Sigmoid colon (tissue), 7 donors: ENCODE data around the gene ZNF484. TPM values are rescaled to one million over a fixed set of nuclear protein-coding genes. Genes with fewer than 3 reads are reported as not detected.
"Not testable (repeated sequence)": the region's sequence is repeated elsewhere in the genome, so short reads cannot be mapped to it uniquely, and the experiment has no call there.

Source experiments
- DNase-seq: peaks from one replicate; pipeline ENCODE4 v3.0.0-alpha.2; 2019
- H3K27ac ChIP-seq, 4 donors: fragments of 200-600 bp; sonication (generic); one replicate each; pipeline ENCODE4 v1.5.1; 2016 to 2019; ENCODE audit warnings: mild to moderate bottlenecking in 1 of 4
- H3K27me3 ChIP-seq, 3 donors: fragments of 200-600 bp; sonication (generic); one replicate each; pipeline ENCODE4 v1.5.1; 2019; ENCODE audit warnings: mild to moderate bottlenecking in 1 of 3
- H3K36me3 ChIP-seq, 4 donors: fragments of 200-600 bp; sonication (generic); one replicate each; pipeline ENCODE4 v1.5.1; 2016 to 2019
- H3K4me1 ChIP-seq, 4 donors: fragments of 200-600 bp; sonication (generic); one replicate each; pipeline ENCODE4 v1.5.1; 2017 to 2019
- H3K4me3 ChIP-seq, 4 donors: fragments of 200-600 bp; sonication (generic); one replicate each; pipeline ENCODE4 v1.5.1; 2017 to 2019; ENCODE audit warnings: mild to moderate bottlenecking in 2 of 4, moderate library complexity in 1 of 4
- H3K9me3 ChIP-seq, 4 donors: fragments of 200-600 bp in 3 of 4; sonication (generic) in 3 of 4; one replicate each; pipeline versions ENCODE4 v1.5.1 to v1.6.1; 2013 to 2019
- CTCF ChIP-seq, 4 experiments: fragments of 450-650 bp in 3 of 4; fragments of 200-600 bp in 1 of 4; IDR thresholded peaks; one replicate each; pipeline ENCODE4 v1.5.1; 2016 to 2019; ENCODE audit warnings: antibody characterized with exemption in 4 of 4, mild to moderate bottlenecking in 3 of 4, moderate library complexity in 2 of 4
- EP300 ChIP-seq, 4 donors: sonication (generic); formaldehyde crosslinking; IDR thresholded peaks; one replicate each; pipeline ENCODE4 v1.6.1; 2017; ENCODE audit warnings: antibody characterized with exemption in 4 of 4
- POLR2A ChIP-seq, 2 donors: fragments of 450-650 bp; IDR thresholded peaks; one replicate each; pipeline ENCODE4 v1.6.1; 2016; ENCODE audit warnings: antibody characterized with exemption in 2 of 2, mild to moderate bottlenecking in 2 of 2, moderate library complexity in 2 of 2
- POLR2AphosphoS5 ChIP-seq, 4 donors: sonication (generic); formaldehyde crosslinking; IDR thresholded peaks; one replicate each; pipeline ENCODE4 v1.6.1; 2017; ENCODE audit warnings: antibody characterized with exemption in 4 of 4
- WGBS, 2 donors: extraction: QIAGEN DNeasy Blood & Tissue Kit; methylation state at CpG; one replicate each; pipeline ENCODE4 v1.1.7; 2013; 5-methylcytosine and 5-hydroxymethylcytosine counted together
- intact Hi-C: fragments of 100-400 bp; cut with DNase I; formaldehyde crosslinking; loops from one replicate; pipeline ENCODE4 v1.15.1; 2023
- polyA plus RNA-seq, 3 donors: library from polyadenylated mRNA; stranded (reverse); fragments of 200-250 nt; gene quantifications; one replicate each; pipeline ENCODE4 v1.2.3, GENCODE V29; 2013
- total RNA-seq, 4 donors: library from RNA; depleted of rRNA; stranded (reverse); fragments of >200 nt; gene quantifications; one replicate each; pipeline ENCODE4 v1.1.0, GENCODE V29; 2016
- donor health status: healthy with polysubstance abuse.
- donor health status: Bipolar disorder and iron deficiency.
- donor health status: healthy.

Gene ZNF484
- total and polyA plus RNA-seq, 7 donors = 0.60 to 21.6 (median 11.2) TPM

GRCh38 chr9:92890761-92891160, 12.9 kb upstream of the ZNF484 start:
- H3K9me3 ChIP-seq = no peaks in the 10 kb centered on the region
- H3K27me3 ChIP-seq = no peaks in the 10 kb centered on the region
- DNase-seq = no peak
- no peaks in the 10 kb centered on the region for H3K4me1 ChIP-seq
- H3K27ac ChIP-seq = no peak overlapping the region
- no peaks in the 10 kb centered on the region for H3K36me3 ChIP-seq
- intact Hi-C loops = no loop called here
- H3K4me3 ChIP-seq = no peak overlapping the region
- TF ChIP-seq POLR2A (IDR thresholded peaks at IDR 0.05) (no peak), EP300 (IDR thresholded peaks at IDR 0.05) (no peak), CTCF (IDR thresholded peaks at IDR 0.05) (no peak), POLR2AphosphoS5 (IDR thresholded peaks at IDR 0.05) (no peak)
- 90 to 98% methylated on average over 2 of the region's 2 CpGs for WGBS, 2 donors

DNA sequence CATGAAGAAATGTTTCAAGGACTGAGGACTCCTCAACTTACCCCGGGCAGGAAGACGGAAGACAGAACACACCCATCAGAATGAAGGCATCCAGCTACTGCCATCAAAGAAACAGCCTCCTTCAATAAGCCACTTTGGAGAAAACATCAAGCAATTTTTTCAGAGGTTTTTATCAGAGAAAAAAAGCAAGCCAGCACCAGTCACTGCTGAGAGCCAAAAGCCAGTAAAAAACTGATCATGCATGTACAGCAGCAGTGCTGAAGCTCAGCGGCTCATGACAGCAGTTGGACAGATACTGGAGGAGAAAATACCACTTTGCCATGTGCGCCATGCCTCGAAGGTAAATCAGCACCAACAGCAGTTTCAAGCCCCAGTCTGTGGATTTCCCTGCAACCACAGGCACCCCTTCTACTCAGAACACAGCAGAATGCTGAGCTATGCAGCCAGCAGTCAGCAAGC, 10.1 kb upstream of the ZNF484 start:
- intact Hi-C loops = no loop called here
- Histone ChIP-seq H3K27ac (no peak overlapping the region), H3K4me1 (no peaks in the 10 kb centered on the region), H3K36me3 (no peaks in the 10 kb centered on the region), H3K9me3 (no peaks in the 10 kb centered on the region), H3K27me3 (no peaks in the 10 kb centered on the region), H3K4me3 (no peak overlapping the region)
- WGBS, 2 donors = 61 to 86% methylated on average over 5 of the region's 5 CpGs
- no peak for TF ChIP-seq POLR2AphosphoS5 (IDR thresholded peaks at IDR 0.05)
- TF ChIP-seq CTCF (IDR thresholded peaks at IDR 0.05) = no peak
- TF ChIP-seq EP300 (IDR thresholded peaks at IDR 0.05) = no peak
- no peak for TF ChIP-seq POLR2A (IDR thresholded peaks at IDR 0.05)
- no peak for DNase-seq

GRCh38 chr9:92886846-92887610, 9.2 kb upstream of the ZNF484 start:
- H3K27me3 ChIP-seq, H3K9me3 ChIP-seq, H3K4me1 ChIP-seq, H3K4me3 ChIP-seq, H3K36me3 ChIP-seq, intact Hi-C loops, H3K27ac ChIP-seq, DNase-seq: not testable (repeated sequence)
- WGBS, 2 donors = 63 to 74% methylated on average over 8 of the region's 8 CpGs

DNA sequence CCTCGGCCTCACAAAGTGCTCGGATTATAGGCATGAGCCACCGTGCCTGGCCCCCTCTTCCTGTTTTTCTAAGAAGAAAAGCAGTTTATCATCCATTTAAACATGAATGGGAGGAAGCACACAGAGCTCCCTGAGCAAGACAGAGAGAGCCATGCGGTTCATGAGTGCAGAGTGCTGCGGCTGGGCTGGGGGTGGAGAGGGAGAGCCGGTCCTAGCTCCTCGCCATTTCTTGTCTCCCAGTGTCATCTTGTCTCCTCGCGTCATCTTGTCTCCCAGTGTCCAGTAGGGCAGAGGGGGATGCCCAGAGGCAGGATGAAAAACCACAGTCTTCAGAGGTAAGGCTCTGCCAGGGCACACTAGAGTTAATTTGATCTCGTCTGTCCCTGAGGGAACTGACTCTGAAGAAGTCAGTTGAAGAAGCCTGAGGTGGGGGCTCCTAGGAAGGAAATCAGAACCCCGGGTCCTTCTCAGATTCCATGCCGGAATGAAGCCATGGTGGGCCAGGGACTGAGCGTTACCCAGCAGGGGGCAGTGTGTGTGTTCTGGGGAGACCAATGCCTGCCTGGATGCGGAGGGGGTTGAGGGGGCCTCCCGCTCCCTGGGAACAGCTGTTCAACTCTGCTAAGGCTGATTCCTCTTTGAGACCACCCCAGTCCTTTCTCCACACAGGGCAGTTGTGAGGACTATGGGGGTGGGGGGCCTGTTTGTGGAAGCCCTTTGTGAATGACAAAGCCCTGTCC, 6.0 kb upstream of the ZNF484 start:
- DNase-seq, H3K4me1 ChIP-seq, intact Hi-C loops, H3K4me3 ChIP-seq, H3K9me3 ChIP-seq, H3K27me3 ChIP-seq, H3K27ac ChIP-seq, H3K36me3 ChIP-seq: not testable (repeated sequence)
- 81 to 91% methylated on average over 15 of the region's 15 CpGs for WGBS, 2 donors

- Histone ChIP-seq H3K27ac (no peak overlapping the region), H3K4me1 (no peaks in the 10 kb centered on the region), H3K4me3 (no peak overlapping the region), H3K27me3 (no peaks in the 10 kb centered on the region), H3K36me3 (no peaks in the 10 kb centered on the region), H3K9me3 (no peaks in the 10 kb centered on the region)
- no peak for DNase-seq
- 79 to 85% methylated on average over 5 of the region's 5 CpGs for WGBS, 2 donors
- intact Hi-C loops = no loop called here
- TF ChIP-seq CTCF (IDR thresholded peaks at IDR 0.05) = no peak
- TF ChIP-seq EP300 (IDR thresholded peaks at IDR 0.05) = no peak
- no peak for TF ChIP-seq POLR2AphosphoS5 (IDR thresholded peaks at IDR 0.05)
- no peak for TF ChIP-seq POLR2A (IDR thresholded peaks at IDR 0.05)
These were observed 4.4 kb upstream of the ZNF484 start for GRCh38 chr9:92882276-92882675.
